SK-N-SH treated with all-trans-retinoic acid at 6 μM for 48 hours (cell line): ENCODE results near the gene IMMP2L.

Source experiments
- RARB ChIP-seq: fragments of 250-450 bp; sonication (Bioruptor Pico); IDR thresholded peaks from 2 replicates; pipeline ENCODE4 v1.8.0; 2021; ENCODE audit warnings: mild to moderate bottlenecking, moderate library complexity
- ZC3H10 ChIP-seq: fragments of 250-450 bp; sonication (Bioruptor Pico); IDR thresholded peaks from 2 replicates; pipeline ENCODE4 v1.5.1; 2021; ENCODE audit warnings: mild to moderate bottlenecking, moderate library complexity
- ZNF8 ChIP-seq: fragments of 450-650 bp; formaldehyde crosslinking; IDR thresholded peaks from 2 replicates; pipeline ENCODE4 v1.5.0; 2020; ENCODE audit warnings: mild to moderate bottlenecking, moderate library complexity
- TF ChIP-seq, protein P1 (sequence below): fragments of 250-450 bp; sonication (Bioruptor Pico); IDR thresholded peaks from 2 replicates; pipeline ENCODE4 v1.5.1; 2021; ENCODE audit warnings: mild to moderate bottlenecking, moderate library complexity
- TF ChIP-seq, protein P2 (sequence below): fragments of 250-450 bp; sonication (Bioruptor Pico); IDR thresholded peaks from 2 replicates; pipeline ENCODE4 v1.8.0; 2020; ENCODE audit warnings: mild to moderate bottlenecking, moderate library complexity, borderline replicate concordance

DNA sequence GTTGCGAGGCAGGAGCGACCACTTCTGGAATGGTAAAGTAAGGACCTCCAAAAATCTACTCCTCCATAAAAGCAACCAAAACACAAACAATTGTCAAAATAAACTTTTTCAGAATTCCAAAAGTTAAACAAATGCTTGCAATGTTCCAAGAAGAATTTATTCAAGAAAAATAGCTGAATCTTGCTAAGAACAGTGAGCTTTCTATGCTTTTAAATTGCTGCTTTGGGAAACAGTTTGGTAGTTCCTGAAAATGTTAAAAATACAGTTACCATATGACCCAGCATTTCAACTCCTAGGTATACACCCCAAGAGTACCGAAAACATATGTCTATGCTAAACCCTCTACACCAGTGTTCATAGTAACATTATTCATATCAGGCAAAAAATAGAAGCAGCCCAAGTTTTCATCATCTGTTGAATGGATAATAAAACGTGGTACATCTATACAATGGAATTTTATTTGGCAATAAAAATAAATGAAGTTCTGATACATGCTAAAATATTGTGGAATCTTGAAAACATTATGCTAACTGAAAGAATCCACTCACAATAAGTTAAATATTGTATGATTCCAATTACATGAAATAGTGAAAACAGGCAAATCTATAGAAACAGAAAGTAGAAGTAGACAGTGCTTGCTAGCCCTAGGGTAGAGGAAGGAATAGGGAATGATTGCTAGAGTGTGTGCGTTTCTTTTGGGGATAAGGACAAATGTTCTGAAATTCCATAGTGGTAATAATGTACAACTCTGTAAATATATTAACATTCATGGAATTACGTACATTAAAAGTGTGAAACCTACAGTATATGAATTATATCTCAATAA lies 414.4 kb downstream of the IMMP2L start:
- no peak for TF ChIP-seq RARB
- TF ChIP-seq, protein P1, sequence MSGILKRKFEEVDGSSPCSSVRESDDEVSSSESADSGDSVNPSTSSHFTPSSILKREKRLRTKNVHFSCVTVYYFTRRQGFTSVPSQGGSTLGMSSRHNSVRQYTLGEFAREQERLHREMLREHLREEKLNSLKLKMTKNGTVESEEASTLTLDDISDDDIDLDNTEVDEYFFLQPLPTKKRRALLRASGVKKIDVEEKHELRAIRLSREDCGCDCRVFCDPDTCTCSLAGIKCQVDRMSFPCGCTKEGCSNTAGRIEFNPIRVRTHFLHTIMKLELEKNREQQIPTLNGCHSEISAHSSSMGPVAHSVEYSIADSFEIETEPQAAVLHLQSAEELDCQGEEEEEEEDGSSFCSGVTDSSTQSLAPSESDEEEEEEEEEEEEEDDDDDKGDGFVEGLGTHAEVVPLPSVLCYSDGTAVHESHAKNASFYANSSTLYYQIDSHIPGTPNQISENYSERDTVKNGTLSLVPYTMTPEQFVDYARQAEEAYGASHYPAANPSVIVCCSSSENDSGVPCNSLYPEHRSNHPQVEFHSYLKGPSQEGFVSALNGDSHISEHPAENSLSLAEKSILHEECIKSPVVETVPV (CRISPR knock-in tag) = no peak
- no peak for TF ChIP-seq ZNF8 (CRISPR knock-in tag)
- TF ChIP-seq ZC3H10 = no peak
- TF ChIP-seq, protein P2, sequence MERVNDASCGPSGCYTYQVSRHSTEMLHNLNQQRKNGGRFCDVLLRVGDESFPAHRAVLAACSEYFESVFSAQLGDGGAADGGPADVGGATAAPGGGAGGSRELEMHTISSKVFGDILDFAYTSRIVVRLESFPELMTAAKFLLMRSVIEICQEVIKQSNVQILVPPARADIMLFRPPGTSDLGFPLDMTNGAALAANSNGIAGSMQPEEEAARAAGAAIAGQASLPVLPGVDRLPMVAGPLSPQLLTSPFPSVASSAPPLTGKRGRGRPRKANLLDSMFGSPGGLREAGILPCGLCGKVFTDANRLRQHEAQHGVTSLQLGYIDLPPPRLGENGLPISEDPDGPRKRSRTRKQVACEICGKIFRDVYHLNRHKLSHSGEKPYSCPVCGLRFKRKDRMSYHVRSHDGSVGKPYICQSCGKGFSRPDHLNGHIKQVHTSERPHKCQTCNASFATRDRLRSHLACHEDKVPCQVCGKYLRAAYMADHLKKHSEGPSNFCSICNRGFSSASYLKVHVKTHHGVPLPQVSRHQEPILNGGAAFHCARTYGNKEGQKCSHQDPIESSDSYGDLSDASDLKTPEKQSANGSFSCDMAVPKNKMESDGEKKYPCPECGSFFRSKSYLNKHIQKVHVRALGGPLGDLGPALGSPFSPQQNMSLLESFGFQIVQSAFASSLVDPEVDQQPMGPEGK (CRISPR knock-in tag) = no peak
